Mesendoderm (in vitro differentiated cells): Measurements from ENCODE around the gene HDAC11.
"Not testable (repeated sequence)": the region's sequence is repeated elsewhere in the genome, so short reads cannot be mapped to it uniquely, and the experiment has no call there.

Experiments
- DNase-seq: peaks from one replicate; pipeline ENCODE4 v3.0.0; 2013
- H2AK5ac ChIP-seq: 2 replicates; pipeline ENCODE4 v1.6.1; 2013; ENCODE audit warnings: low read length, inconsistent platforms
- H2BK120ac ChIP-seq: 2 replicates; pipeline ENCODE4 v1.6.1; 2013; ENCODE audit warnings: low read depth, mild to moderate bottlenecking, low read length, moderate library complexity, mixed read lengths
- H2BK15ac ChIP-seq: replicated peaks from 2 replicates; pipeline ENCODE4 v1.6.1; 2013; ENCODE audit warnings: low read depth, mild to moderate bottlenecking, moderate library complexity
- H2BK5ac ChIP-seq: 2 replicates; pipeline ENCODE4 v1.6.1; 2013; ENCODE audit warnings: low read length, inconsistent platforms
- H3K18ac ChIP-seq: 2 replicates; pipeline ENCODE4 v1.6.1; 2013; ENCODE audit warnings: mild to moderate bottlenecking, low read length, mixed read lengths
- H3K23ac ChIP-seq: one replicate; pipeline ENCODE4 v1.6.1; 2013; ENCODE audit warnings: low read length
- H3K27ac ChIP-seq: 2 replicates; pipeline ENCODE4 v1.5.1; 2013; ENCODE audit warnings: low read depth, mild to moderate bottlenecking, inconsistent platforms, low read length, moderate library complexity
- H3K27me3 ChIP-seq: 2 replicates; pipeline ENCODE4 v1.6.1; 2013; ENCODE audit warnings: low read length, control low read depth, mild to moderate bottlenecking, inconsistent platforms; ENCODE audit not compliant: insufficient read depth, poor library complexity
- H3K36me3 ChIP-seq: 2 replicates; pipeline ENCODE4 v1.6.1; 2013; ENCODE audit warnings: low read length, inconsistent platforms; ENCODE audit not compliant: control insufficient read depth, insufficient read depth
- H3K4ac ChIP-seq: one replicate; pipeline ENCODE4 v1.6.1; 2013; ENCODE audit warnings: low read depth, mild to moderate bottlenecking, low read length, moderate library complexity
- H3K4me1 ChIP-seq: 2 replicates; pipeline ENCODE4 v1.6.1; 2013; ENCODE audit warnings: low read depth, low read length, inconsistent platforms; ENCODE audit not compliant: control insufficient read depth
- H3K4me2 ChIP-seq: 2 replicates; pipeline ENCODE4 v1.6.1; 2013; ENCODE audit warnings: low read length
- H3K4me3 ChIP-seq: 2 replicates; pipeline ENCODE4 v1.5.1; 2013; ENCODE audit warnings: mild to moderate bottlenecking, low read length
- H3K56ac ChIP-seq: one replicate; pipeline ENCODE4 v1.6.1; 2013; ENCODE audit warnings: low read length
- H3K79me1 ChIP-seq: 2 replicates; pipeline ENCODE4 v1.6.1; 2013; ENCODE audit warnings: low read length, inconsistent platforms
- H3K79me2 ChIP-seq: 2 replicates; pipeline ENCODE4 v1.6.1; 2013; ENCODE audit warnings: mild to moderate bottlenecking, low read length; ENCODE audit not compliant: control insufficient read depth, insufficient read depth
- H3K9ac ChIP-seq: 2 replicates; pipeline ENCODE4 v1.6.1; 2013; ENCODE audit warnings: low read length, inconsistent platforms
- H4K5ac ChIP-seq: one replicate; pipeline ENCODE4 v1.6.1; 2013; ENCODE audit warnings: low read length
- H4K8ac ChIP-seq: one replicate; pipeline ENCODE4 v1.6.1; 2013; ENCODE audit warnings: low read depth, mild to moderate bottlenecking, control low read depth, low read length, moderate library complexity
- WGBS: extraction: QIAGEN DNeasy Blood & Tissue Kit; methylation state at CpG from one replicate; pipeline ENCODE4 v1.1.7; 2013; ENCODE audit warnings: low lambda C conversion rate, missing lambda C conversion rate; ENCODE audit not compliant: insufficient coverage; ENCODE audit errors: extremely low coverage; 5-methylcytosine and 5-hydroxymethylcytosine counted together

Gene HDAC11

GRCh38 chr3:13518516-13518953 lies 38.4 kb downstream of the HDAC11 start:
- WGBS: no CpG with 5 or more reads among the region's 15 CpGs
- H3K4me1 ChIP-seq: no peaks in the 10 kb centered on the region
- H3K9ac ChIP-seq: no peak overlapping the region
- no peak overlapping the region for H2BK15ac ChIP-seq
- H3K4me2 ChIP-seq: no peak overlapping the region
- H3K18ac ChIP-seq: no peak overlapping the region
- H3K4me3 ChIP-seq: no peak overlapping the region
- H2BK120ac ChIP-seq: no peak overlapping the region
- H3K79me2 ChIP-seq: no peaks in the 10 kb centered on the region
- no peak overlapping the region for H3K23ac ChIP-seq
- no peaks in the 10 kb centered on the region for H3K36me3 ChIP-seq
- H3K27me3 ChIP-seq: no peaks in the 10 kb centered on the region
- DNase-seq: no peak
- no peak overlapping the region for H3K27ac ChIP-seq
- no peak overlapping the region for H3K4ac ChIP-seq
- no peak overlapping the region for H3K56ac ChIP-seq
- no peaks in the 10 kb centered on the region for H3K79me1 ChIP-seq
- no peak overlapping the region for H4K5ac ChIP-seq
- no peak overlapping the region for H2BK5ac ChIP-seq
- no peak overlapping the region for H2AK5ac ChIP-seq
- H4K8ac ChIP-seq: no peak overlapping the region

GRCh38 chr3:13519006-13519791 lies 39.1 kb downstream of the HDAC11 start:
- no peak overlapping the region for H3K56ac ChIP-seq
- H3K79me1 ChIP-seq: no peaks in the 10 kb centered on the region
- H2BK15ac ChIP-seq: no peak overlapping the region
- WGBS: no CpG with 5 or more reads among the region's 19 CpGs
- no peak overlapping the region for H4K5ac ChIP-seq
- H3K27me3 ChIP-seq: no peaks in the 10 kb centered on the region
- H3K4ac ChIP-seq: no peak overlapping the region
- no peak overlapping the region for H3K4me3 ChIP-seq
- no peak overlapping the region for H2BK120ac ChIP-seq
- no peak overlapping the region for H3K4me2 ChIP-seq
- H3K23ac ChIP-seq: no peak overlapping the region
- H3K27ac ChIP-seq: no peak overlapping the region
- no peak for DNase-seq
- no peak overlapping the region for H3K9ac ChIP-seq
- H3K18ac ChIP-seq: no peak overlapping the region
- H2BK5ac ChIP-seq: no peak overlapping the region
- no peak overlapping the region for H2AK5ac ChIP-seq
- H3K4me1 ChIP-seq: no peaks in the 10 kb centered on the region
- H4K8ac ChIP-seq: no peak overlapping the region
- no peaks in the 10 kb centered on the region for H3K79me2 ChIP-seq
- no peaks in the 10 kb centered on the region for H3K36me3 ChIP-seq

- H3K36me3 ChIP-seq: no peaks in the 10 kb centered on the region
- H4K8ac ChIP-seq: no peak overlapping the region
- H2BK15ac ChIP-seq: no peak overlapping the region
- H3K79me2 ChIP-seq: no peaks in the 10 kb centered on the region
- H3K4ac ChIP-seq: no peak overlapping the region
- H3K18ac ChIP-seq: no peak overlapping the region
- no CpG with 5 or more reads among the region's 9 CpGs for WGBS
- no peak overlapping the region for H3K23ac ChIP-seq
- no peak for DNase-seq
- no peak overlapping the region for H3K27ac ChIP-seq
- no peak overlapping the region for H3K9ac ChIP-seq
- H2BK120ac ChIP-seq: no peak overlapping the region
- H3K4me1 ChIP-seq: no peaks in the 10 kb centered on the region
- H4K5ac ChIP-seq: no peak overlapping the region
- no peak overlapping the region for H2BK5ac ChIP-seq
- H3K4me3 ChIP-seq: no peak overlapping the region
- H3K4me2 ChIP-seq: no peak overlapping the region
- no peak overlapping the region for H2AK5ac ChIP-seq
- H3K56ac ChIP-seq: no peak overlapping the region
- no peaks in the 10 kb centered on the region for H3K79me1 ChIP-seq
- H3K27me3 ChIP-seq: no peaks in the 10 kb centered on the region
These were observed 40.3 kb downstream of the HDAC11 start for GRCh38 chr3:13520326-13520880.

- no peaks in the 10 kb centered on the region for H3K4me1 ChIP-seq
- H2BK5ac ChIP-seq: no peak overlapping the region
- H2AK5ac ChIP-seq: no peak overlapping the region
- H4K5ac ChIP-seq: no peak overlapping the region
- H3K4me3 ChIP-seq: no peak overlapping the region
- H3K4me2 ChIP-seq: no peak overlapping the region
- H3K18ac ChIP-seq: no peak overlapping the region
- H3K9ac ChIP-seq: no peak overlapping the region
- H2BK15ac ChIP-seq: no peak overlapping the region
- H3K27ac ChIP-seq: no peak overlapping the region
- no peak overlapping the region for H3K23ac ChIP-seq
- H2BK120ac ChIP-seq: no peak overlapping the region
- no peak overlapping the region for H3K56ac ChIP-seq
- H3K79me2 ChIP-seq: no peaks in the 10 kb centered on the region
- no peaks in the 10 kb centered on the region for H3K79me1 ChIP-seq
- DNase-seq: no peak
- H3K27me3 ChIP-seq: no peaks in the 10 kb centered on the region
- no CpG with 5 or more reads among the region's 6 CpGs for WGBS
- H4K8ac ChIP-seq: no peak overlapping the region
- H3K4ac ChIP-seq: no peak overlapping the region
- no peaks in the 10 kb centered on the region for H3K36me3 ChIP-seq
These were observed 41.2 kb downstream of the HDAC11 start for GRCh38 chr3:13521309-13521708.

DNA sequence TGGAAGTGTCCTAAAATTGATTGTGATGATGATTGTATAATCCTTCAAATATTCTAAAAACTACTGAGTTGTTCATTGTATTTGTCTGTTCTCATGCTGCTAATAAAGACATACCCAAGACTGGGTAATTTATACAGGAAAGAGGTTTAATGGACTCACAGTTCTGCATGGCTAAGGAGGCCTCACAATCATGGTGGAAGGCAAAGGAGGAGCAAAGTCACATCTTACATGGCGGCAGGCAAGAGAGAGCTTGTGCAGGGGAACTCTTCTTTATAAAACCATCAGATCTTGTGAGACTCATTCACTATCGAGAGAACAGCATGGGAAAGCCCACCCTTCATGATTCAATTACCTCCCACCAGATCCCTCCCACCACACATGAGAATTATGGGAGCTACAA lies 41.6 kb downstream of the HDAC11 start:
- not testable (repeated sequence) for H2BK5ac ChIP-seq, H3K23ac ChIP-seq, H2BK120ac ChIP-seq, H3K4ac ChIP-seq, H3K79me2 ChIP-seq, H4K8ac ChIP-seq, H3K4me2 ChIP-seq, H2BK15ac ChIP-seq, H3K4me1 ChIP-seq, H3K56ac ChIP-seq, DNase-seq, H4K5ac ChIP-seq, H3K18ac ChIP-seq, H3K79me1 ChIP-seq, H3K9ac ChIP-seq, H3K36me3 ChIP-seq, H3K4me3 ChIP-seq, H3K27ac ChIP-seq, H3K27me3 ChIP-seq, H2AK5ac ChIP-seq
- no CpG with 5 or more reads among the region's 2 CpGs for WGBS
